Suprapubic skin (tissue), 3 donors: ENCODE data around the gene PSTPIP1.

Source experiments
- CTCF ChIP-seq, 2 donors: fragments of 200-600 bp in 1 of 2; fragments of 450-650 bp in 1 of 2; sonication (generic) in 1 of 2; IDR thresholded peaks; one replicate each; pipeline ENCODE4 v1.5.1; 2016 to 2019; ENCODE audit warnings: antibody characterized with exemption in 2 of 2, mild to moderate bottlenecking in 1 of 2, moderate library complexity in 1 of 2
- EP300 ChIP-seq: sonication (generic); formaldehyde crosslinking; IDR thresholded peaks from one replicate; pipeline ENCODE4 v1.6.1; 2017; ENCODE audit warnings: antibody characterized with exemption
- POLR2A ChIP-seq, 2 donors: fragments of 450-650 bp; IDR thresholded peaks; one replicate each; pipeline ENCODE4 v1.6.1; 2017; ENCODE audit warnings: antibody characterized with exemption in 2 of 2, mild to moderate bottlenecking in 2 of 2, moderate library complexity in 2 of 2

- no peak for TF ChIP-seq CTCF (IDR thresholded peaks at IDR 0.05)
- no peak for TF ChIP-seq EP300
- no peak for TF ChIP-seq POLR2A (IDR thresholded peaks at IDR 0.05)
Observed at GRCh38 chr15:77031376-77032050, 36.6 kb downstream of the PSTPIP1 start.
